ENCODE measurements around the gene SCGN.

Gene SCGN

DNA sequence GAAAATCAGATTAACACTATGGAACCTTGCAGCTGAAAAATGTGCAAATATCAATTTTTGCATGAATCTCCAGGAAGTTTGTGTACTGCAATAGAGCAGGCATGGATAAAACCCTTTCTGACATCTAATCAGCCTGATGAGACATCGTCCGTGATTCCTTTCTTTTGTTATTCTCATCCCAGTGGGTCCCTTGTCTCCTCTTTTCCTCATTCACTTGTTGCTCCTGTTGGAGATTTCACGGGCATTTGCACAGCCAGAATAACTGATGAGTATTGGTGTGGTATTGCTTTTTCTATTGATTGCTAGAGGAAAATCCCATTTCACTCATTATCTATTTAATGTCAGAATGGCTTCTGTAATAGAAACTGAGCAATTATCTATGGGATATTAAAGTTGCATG is 39.9 kb downstream of the SCGN start:
- DNase-seq = no peak

DNA sequence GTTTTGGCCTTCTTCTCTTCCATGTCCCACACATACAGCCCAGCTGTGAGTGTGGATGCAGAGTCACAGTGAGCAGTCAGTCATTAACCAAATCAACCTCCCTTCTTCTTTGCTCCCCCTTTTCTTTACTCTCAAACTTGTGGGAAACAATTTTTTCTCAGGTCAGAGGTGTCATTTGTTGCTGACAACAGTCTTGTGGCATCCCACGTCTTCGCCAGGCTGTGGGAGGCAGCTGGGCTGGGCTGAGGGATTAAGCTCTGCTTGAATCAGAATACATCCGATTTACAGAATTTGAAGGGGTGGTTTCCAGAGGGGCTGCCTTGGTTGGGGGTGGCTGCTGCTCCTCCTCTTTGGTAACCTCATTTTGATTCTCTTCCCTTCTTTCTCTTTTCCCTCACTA is 40.5 kb downstream of the SCGN start:
- no peak for DNase-seq

DNA sequence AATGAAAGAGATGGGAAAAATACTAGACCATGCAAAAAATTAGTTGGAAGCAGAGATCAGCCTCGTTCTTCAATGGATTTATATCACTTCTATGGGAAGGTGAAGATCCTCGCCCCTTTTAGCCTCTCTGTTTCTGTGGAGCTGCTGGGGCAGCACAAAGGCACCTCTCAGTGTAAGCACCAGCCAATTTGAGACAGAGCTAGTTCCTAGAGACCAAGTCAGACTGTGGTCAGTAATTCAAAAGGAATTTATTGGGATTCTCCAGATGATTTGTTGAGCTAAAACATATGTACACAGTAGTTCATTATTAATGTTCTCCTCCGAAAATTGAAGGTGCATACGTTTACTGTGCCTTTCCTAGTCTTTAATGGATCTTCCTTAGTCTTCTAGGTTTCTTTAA is 42.4 kb downstream of the SCGN start:
- DNase-seq = no peak

DNA sequence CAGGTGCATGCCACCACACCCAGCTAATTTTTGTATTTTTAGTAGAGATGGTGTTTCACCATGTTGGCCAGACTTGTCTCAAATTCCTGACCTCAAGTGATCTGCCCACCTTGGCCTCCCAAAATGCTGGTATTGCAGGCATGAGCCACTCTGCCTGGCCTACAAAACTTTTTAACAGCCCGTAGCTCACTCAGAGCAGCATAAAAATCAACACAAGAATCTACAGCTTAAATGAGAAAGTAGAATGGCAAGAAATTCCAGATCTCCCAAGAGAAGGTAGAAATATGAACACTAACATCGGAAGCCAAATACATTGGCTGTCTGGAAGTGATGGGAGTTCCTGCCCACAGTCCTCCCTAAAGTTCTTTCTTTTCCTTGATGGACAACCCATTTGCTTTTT is 43.7 kb downstream of the SCGN start:
- DNase-seq = no peak

DNA sequence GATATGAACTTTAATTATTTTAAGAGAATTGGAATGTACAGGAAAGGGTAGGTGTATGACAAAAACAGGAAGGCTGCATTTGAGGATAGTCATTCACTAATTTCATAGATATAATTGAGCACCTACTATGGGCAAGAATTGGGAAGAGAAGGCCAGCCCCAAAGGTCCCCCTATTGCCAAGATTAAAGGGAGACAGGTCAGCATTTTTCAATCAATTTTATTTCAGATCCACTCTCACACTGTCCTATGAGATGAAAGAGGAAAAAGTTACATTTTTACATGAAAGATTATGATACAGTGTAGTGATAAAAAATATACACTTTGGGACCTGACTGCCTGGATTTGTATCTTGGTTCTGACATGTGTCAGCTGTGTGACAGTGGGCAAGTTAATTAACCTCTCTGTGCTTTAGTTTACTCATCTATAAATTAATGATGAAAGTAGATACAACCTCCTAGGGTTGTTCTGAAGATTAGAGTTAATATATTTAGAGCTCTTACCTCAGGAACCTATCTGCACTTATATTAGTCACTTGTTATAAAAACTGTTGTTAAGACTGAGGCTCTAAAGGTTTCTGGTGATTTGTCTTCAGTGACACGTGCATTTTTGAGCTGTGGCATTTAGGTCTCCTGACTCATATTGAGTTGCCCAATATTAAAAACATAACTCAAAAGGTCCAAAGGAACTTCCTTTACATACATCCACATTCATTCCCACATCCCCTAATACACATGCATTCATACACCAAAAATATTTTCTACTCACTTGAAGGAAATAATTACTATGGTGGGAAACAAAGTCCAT is 45.7 kb downstream of the SCGN start:
- DNase-seq = no peak

DNA sequence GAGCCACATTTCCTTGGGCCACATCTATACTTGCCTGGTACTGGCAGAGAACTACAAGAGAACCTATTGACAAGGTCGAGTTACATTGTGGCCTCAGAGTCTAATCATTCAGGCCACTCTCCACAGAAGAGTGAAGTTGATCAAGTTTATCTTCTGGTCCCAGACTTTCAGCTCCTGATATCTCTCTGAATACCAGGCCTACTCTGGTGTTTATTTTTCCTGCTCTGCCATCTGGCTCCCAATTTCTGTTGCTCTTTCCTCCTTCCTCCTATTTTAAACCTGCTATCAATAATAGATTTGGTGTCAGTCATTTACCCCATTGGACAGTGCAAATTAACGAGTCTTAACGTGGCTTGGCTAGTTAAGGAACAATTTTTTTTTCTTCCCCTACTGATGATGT is 46.6 kb downstream of the SCGN start:
- DNase-seq = no peak

DNA sequence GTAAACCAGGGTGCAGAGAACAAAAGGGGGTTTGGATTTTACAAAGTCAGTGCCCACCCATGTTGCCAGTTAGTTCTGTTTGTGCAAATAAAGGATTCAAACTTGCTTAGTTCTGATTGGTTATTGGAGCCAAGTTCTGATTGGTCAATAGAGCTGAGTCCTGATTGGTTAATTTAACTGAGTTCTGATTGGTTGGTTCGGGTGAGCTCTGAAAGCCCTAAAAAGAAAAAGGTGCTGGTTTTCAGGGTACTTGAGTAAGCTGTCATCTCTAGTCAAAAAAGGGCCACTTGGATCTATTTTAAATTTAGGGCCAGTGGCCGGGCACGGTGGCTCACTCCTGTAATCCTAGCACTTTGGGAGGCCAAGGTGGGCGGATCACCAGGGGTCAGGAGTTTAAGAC is 47.6 kb downstream of the SCGN start:
- no peak for DNase-seq

DNA sequence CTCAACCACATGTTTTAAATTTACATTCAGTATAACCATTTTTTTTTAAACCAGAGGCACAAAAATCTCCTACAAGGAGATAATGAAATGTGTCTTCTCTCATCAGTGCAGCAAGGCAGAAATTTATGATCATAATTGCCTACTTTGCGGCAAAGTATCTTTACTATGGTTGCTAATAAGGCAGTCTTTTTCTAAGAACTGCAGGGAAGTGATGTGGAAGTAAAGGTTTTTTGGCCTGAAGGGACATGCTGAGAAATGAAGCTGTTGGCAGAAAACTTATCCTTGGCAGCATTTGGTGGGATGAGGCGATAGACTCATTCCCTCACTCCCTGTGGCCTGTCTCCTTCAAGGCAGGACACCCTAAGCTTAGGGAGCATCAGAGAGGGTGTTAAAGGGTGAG is 48.7 kb downstream of the SCGN start:
- DNase-seq = no peak

DNA sequence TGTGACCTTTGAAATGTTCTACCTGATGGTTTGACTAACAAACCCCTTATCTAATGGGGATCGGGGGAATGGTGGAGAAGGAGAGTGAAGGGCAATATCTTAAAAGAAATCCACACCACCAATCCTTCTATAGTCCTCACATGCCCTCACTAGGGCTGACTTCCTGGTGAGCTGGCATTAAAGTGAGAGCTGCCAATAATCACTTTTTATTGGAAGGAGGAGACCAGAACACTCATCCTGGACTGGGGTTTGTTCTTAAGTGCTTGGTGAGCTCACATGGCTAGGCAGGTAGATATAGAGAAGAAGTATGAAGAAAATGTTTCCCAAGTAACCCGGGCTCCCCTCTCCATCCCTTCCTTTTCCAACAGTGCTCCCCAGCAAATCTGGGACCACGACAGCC is 49.8 kb downstream of the SCGN start:
- no peak for DNase-seq

DNA sequence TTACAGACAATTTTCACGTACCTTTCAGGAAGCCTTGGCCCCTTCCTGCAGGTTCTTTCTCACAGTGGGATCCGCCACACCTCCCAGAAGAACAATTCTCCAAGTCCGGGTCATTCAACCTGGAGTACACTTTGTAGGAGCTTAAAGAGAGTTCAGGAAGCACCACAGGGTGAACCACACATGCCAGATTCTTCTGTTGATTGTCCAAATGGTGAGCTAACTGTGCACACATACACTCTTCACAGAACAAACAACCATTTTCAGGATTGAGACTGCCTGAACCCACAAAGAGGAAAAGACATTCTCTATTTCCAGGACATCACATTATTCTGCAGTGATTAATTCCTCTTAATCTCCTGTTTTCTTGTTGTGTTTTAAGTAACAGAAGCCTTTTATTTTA is 51.0 kb downstream of the SCGN start:
- DNase-seq = peak; percentile 36

DNA sequence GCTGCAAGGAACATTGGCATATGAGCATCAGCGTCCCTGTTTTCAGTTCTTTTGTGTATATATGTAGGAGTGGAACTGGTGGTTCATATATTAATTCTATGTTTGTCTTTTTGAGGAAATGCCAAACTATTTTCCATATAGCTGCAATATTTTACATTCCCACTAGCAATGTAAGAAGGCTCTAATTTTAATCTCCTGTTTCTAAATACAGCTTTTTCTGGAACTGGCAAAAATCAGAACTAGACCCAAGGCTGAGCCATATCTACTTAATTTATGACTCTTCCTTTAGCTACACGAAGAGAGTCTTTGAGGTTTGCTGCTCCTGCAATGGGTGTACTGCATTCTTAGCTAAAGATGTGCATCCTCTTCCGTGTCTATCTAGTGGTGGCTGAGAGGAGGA is 52.0 kb downstream of the SCGN start:
- DNase-seq = no peak

DNA sequence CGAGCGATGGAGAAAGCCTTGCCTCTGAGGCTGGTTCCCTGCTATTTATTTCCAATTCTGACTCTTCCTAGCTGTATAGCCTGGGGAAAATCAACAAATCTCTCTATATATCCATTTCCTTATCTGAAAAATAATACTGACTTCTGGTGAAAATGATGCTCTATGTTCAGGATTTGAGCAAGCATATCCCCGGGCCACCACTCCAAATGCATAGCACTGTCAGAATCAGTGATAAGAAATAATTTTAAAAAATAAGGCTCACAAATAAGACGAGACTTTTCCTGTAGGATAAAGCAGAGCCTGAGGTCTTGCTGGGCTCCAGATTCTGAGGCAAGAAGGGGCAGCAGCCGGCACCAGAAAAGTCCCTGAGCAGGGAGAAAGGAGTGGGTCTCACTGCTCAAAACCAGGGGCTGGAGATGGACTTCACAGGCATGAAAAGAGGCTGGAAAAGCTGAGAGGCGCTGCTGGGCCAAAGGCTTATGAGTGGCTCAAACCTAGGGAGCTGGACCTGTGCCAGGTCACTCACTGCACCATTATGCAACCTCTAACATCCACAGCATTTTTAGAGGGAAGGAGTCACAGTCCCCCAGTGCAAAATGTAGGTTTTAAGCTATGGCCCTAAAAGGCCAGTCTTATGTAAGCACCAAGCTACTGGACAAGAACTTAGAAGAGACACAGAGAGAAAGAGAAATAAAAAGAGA is 54.4 kb downstream of the SCGN start:
- no peak for DNase-seq

DNA sequence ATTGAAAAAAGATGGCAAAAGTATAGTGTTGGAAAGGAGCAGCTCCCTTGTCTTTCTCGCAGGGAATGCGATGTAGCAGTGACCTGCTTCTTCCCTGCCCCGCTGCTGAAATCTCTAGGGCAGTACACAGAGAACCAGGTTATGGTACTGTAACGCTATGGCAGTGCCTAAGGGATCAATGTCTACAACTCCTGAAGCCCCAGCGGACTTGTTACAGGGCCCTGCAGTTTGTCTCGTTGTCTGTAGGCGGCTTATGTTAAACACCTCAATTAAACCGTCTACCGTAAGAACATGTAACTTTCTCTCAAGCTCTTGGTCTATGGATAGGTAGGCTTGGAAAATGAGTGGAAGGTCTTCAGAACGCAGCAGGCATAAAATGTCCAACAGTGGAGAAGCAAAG is 57.7 kb downstream of the SCGN start:
- no peak for DNase-seq

DNA sequence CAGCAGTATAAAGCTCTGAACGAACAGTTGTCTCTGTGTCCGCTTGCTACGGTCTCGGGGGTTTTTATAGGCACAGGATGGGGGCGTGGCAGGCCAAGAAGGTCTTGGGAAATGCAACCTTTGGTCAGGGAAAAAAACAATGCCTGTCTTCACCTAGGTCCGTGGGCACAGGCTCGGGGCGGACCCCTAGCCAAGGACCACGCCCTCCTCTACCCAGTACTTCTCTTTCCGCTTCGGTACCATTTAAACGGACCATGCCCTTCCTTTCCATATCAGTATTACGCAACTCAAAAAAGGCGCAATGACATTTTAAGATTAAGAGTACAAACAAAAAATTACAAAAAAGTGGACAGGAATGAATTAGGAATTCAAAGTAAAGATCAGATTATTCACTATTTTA is 58.3 kb downstream of the SCGN start:
- no peak for DNase-seq

DNA sequence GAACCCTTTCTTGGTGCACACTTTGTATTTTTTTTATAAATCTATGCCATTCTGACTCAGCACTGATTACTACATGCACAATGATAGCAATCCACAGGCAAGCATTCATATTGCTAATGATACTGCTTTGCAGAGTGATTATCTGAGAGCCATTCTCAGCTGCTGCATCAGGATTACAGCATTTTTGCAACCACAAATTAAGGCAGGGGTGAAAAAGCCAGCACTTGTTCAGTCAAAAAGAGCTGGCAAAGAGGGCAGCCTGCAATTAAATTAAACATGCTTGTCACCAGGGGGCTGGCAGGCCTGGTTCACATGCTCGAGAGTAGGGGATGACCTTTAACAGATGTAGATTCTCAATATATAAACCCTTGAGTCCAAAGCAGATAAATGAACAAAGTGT is 61.8 kb downstream of the SCGN start:
- DNase-seq = peak; percentile 94

DNA sequence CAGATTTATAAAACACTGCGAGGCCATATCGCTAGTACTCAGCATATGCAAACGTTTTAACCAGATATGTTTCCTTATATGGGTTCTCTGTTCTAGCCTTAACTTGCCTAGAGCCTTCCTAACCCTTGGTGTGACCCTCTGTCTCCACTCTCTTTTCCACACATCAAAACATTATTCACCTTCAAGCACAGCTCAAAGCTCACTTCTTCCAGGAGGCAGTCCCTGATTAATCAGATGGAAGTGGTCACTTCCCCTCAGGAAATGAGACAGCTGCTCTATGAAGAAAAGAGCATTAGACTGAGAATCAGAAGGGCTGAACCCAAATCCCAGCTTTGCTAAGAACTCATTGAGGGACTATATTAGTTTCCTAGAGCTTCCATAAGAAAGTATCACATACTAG is 62.8 kb downstream of the SCGN start:
- no peak for DNase-seq

DNA sequence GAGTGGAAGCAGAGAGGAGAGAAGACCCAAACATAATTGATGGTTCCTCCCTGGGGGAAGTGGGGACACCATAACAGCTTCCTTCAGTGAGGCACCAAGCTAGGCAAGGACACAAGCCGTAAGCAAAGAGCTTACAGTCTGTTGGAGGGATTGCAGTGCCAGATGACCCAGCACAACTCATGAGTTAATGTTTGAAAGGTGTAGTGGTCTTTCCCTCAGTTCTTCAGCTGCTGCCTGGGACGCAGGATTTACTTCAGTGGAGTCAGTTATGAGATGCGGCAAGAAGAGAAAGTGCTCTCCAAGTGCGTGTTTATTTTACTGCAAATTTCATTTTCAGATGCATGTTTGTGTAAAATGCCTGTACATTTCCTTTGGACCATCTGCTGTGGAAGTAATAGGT is 63.8 kb downstream of the SCGN start:
- DNase-seq = no peak

DNA sequence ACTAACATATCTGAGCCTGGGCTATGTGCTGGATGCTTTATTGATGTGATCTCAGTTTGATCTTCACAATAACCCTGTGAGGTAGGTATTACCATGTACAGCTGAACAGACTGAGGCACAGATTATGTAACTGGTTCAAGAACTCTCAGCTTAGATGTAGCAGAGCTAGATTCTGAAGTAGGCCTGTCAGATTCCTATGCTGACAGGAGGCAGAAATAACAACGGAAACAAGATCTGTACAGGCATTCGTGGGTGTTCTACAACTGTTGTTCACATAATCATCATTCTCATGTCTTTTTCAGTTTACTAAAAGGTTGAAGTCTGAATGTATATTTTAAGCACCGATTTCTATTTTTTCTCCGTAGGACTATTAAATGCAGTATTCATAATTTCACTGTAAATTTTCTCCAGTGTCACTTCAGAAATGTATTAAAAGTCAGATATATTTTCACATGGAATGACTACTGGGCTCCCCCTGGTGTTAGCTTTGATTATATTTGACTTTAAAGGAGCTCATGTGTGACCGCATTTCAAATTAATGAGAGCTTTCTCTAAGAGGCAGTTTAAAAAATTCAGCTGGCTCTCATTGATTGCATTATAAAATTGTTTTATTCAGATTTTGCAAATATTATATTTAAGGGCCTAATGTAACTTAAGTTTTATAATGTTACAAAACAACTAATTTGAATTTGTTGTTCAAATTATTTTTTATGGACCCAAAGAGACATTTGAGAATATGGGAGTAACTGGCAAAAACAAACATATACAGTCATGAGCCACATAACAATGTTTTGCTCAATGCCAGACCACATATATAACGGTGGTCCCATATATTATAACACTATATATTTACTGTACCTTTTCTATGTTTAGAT is 66.1 kb downstream of the SCGN start:
- peak; percentile 55 for DNase-seq

DNA sequence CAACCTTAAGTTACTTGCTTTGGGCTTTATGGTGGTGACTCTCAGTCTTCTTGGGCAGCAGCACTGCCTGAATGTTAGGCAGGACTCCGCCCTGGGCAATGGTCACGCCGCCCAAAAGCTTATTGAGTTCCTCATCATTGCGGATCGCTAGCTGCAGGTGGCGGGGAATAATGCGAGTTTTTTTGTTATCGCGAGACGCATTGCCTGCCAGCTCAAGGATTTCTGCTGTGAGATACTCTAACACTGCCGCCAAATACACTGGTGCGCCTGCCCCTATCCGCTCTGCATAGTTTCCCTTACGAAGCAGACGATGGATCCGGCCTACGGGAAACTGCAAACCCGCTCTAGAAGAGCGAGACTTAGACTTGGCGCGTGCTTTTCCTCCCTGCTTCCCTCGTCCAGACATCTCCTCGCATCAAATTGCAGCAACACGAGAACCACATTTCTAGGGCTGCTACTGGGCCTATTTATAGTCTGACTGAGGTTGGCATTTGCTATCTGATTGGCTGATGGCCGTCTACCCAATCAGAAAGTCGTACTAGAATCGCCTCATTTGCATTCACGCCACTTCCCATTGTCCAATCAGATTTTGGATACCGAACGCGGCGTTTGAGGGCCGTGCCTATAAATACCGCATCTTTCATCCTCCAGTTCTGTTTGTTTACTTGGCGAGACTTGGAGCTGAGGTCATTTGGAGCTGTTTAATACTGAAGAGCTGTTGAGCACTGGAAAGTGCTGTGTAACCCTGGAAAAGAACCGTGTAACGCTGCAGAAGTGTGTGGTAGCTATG is 74.3 kb downstream of the SCGN start:
- DNase-seq = no peak

DNA sequence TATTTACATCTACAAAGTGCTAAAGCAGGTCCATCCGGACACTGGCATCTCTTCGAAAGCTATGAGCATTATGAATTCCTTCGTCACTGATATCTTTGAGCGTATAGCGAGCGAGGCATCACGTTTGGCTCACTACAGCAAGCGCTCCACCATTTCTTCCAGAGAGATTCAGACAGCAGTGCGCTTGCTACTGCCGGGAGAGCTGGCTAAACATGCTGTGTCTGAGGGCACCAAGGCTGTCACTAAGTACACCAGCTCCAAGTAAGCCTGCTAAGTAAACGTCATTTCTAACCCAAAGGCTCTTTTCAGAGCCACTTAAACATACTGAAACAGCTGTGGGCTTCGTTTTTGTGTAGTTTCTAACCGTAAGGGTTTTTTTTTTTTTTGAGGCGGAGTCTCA is 75.0 kb downstream of the SCGN start:
- DNase-seq = no peak

DNA sequence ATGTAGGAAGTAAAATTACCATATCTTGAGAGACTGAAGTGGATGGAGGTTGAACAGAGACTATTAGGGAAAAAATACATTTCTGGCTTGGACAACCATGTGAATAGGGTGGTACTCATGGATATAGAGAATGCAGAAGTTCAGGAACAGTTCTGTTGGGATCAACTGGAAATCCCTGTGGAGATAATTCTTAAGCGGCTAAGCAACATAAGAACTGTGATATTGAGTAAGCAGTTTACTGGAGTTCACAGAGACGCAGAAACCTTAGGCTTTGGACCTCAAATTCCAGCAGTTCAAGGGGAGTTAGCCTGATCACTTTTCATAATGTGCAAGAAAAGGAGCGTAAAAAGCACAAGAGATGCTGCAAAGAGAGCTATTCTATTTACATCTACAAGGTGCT is 78.9 kb downstream of the SCGN start:
- DNase-seq = no peak

DNA sequence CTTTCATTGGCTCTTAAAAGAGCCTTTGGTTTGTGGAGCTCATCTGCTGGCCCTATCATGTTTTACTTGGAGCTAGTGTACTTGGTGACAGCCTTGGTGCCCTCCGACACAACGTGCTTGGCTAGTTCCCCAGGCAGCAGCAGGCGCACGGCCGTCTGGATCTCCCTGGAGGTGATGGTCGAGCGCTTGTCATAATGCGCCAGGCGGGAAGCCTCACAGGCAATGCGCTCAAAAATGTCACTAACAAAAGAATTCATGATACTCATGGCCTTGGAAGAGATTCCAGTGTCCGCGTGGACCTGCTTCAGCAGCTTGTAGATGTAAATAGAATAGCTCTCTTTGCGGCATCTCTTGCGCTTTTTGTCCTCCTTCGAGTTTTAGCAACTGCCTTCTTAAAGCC is 79.7 kb downstream of the SCGN start:
- DNase-seq = no peak
